ENCODE data around the gene SRPK2.

Gene SRPK2

GRCh38 chr7:105213611-105214010 is 175.1 kb downstream of the SRPK2 start:
- TF ChIP-seq CTCF (IDR thresholded peaks at IDR 0.05; ENCODE audit: low read depth, low read length, missing control alignments) = no peak
- H3K4me3 ChIP-seq (ENCODE audit: low read depth, low read length) = no peak overlapping the region
- in situ Hi-C loops (cut with HindIII; ENCODE audit: low pct_ligation_motif_present, low sequenced_read_pairs) = no loop called here
- H3K27me3 ChIP-seq (replicated peaks) = no peaks in the 10 kb centered on the region
- H3K36me3 ChIP-seq (replicated peaks) = no peaks in the 10 kb centered on the region
- no peak for DNase-seq
- no peak overlapping the region for H3K27ac ChIP-seq

- TF ChIP-seq CTCF (IDR thresholded peaks at IDR 0.05; ENCODE audit: low read depth, low read length, missing control alignments) = no peak
- in situ Hi-C loops (cut with HindIII; ENCODE audit: low pct_ligation_motif_present, low sequenced_read_pairs) = no loop called here
- Histone ChIP-seq H3K27me3 (replicated peaks) (no peaks in the 10 kb centered on the region), H3K4me3 (ENCODE audit: low read depth, low read length) (no peak overlapping the region), H3K27ac (no peak overlapping the region), H3K36me3 (replicated peaks) (no peaks in the 10 kb centered on the region)
- no peak for DNase-seq
Observed at GRCh38 chr7:105212212-105212611, 176.5 kb downstream of the SRPK2 start.

- in situ Hi-C loops (cut with HindIII; ENCODE audit: low pct_ligation_motif_present, low sequenced_read_pairs) = no loop called here
- no peaks in the 10 kb centered on the region for H3K36me3 ChIP-seq (replicated peaks)
- TF ChIP-seq CTCF (IDR thresholded peaks at IDR 0.05; ENCODE audit: low read depth, low read length, missing control alignments) = no peak
- H3K27ac ChIP-seq = no peak overlapping the region
- no peak overlapping the region for H3K4me3 ChIP-seq (ENCODE audit: low read depth, low read length)
- no peak for DNase-seq
- no peaks in the 10 kb centered on the region for H3K27me3 ChIP-seq (replicated peaks)
Observed at GRCh38 chr7:105210721-105211205, 178.0 kb downstream of the SRPK2 start.

- no peak overlapping the region for H3K27ac ChIP-seq
- TF ChIP-seq CTCF (IDR thresholded peaks at IDR 0.05; ENCODE audit: low read depth, low read length, missing control alignments) = no peak
Observed at GRCh38 chr7:105209870-105210269, 178.9 kb downstream of the SRPK2 start.

GRCh38 chr7:105209433-105209832 is 179.3 kb downstream of the SRPK2 start:
- Histone ChIP-seq H3K36me3 (replicated peaks) (no peaks in the 10 kb centered on the region), H3K27me3 (replicated peaks) (no peaks in the 10 kb centered on the region), H3K27ac (no peak overlapping the region), H3K4me3 (ENCODE audit: low read depth, low read length) (no peak overlapping the region)
- in situ Hi-C loops (cut with HindIII; ENCODE audit: low pct_ligation_motif_present, low sequenced_read_pairs) = no loop called here
- no peak for DNase-seq
- no peak for TF ChIP-seq CTCF (IDR thresholded peaks at IDR 0.05; ENCODE audit: low read depth, low read length, missing control alignments)

More at GRCh38 chr7:105209870-105210269, 178.9 kb downstream of the SRPK2 start:
- no peak for DNase-seq
- no peaks in the 10 kb centered on the region for H3K36me3 ChIP-seq (replicated peaks)
- no peak overlapping the region for H3K4me3 ChIP-seq (ENCODE audit: low read depth, low read length)
- no peaks in the 10 kb centered on the region for H3K27me3 ChIP-seq (replicated peaks)
- in situ Hi-C loops (cut with HindIII; ENCODE audit: low pct_ligation_motif_present, low sequenced_read_pairs) = no loop called here

- in situ Hi-C loops (cut with HindIII; ENCODE audit: low pct_ligation_motif_present, low sequenced_read_pairs) = no loop called here
- no peaks in the 10 kb centered on the region for H3K27me3 ChIP-seq (replicated peaks)
- H3K36me3 ChIP-seq (replicated peaks) = no peaks in the 10 kb centered on the region
- H3K27ac ChIP-seq = no peak overlapping the region
- no peak overlapping the region for H3K4me3 ChIP-seq (ENCODE audit: low read depth, low read length)
- TF ChIP-seq CTCF (IDR thresholded peaks at IDR 0.05; ENCODE audit: low read depth, low read length, missing control alignments) = no peak
- no peak for DNase-seq
Observed at GRCh38 chr7:105206985-105207384, 181.7 kb downstream of the SRPK2 start.

All from brain microvascular endothelial cell (primary cell).